K562 treated with DMSO at 1 percent for 48 hours (cell line): ENCODE results near the gene MDK. TPM values are rescaled to one million over a fixed set of nuclear protein-coding genes. Genes with fewer than 3 reads are reported as not detected.

Source experiments
- total RNA-seq: library from RNA; unstranded; fragments of 300-600 nt; gene quantifications from 2 replicates; pipeline ENCODE4 v1.2.3, GENCODE V29; 2022; ENCODE audit warnings: low replicate concordance; ENCODE audit errors: extremely low read depth

The MDK gene, protein sequence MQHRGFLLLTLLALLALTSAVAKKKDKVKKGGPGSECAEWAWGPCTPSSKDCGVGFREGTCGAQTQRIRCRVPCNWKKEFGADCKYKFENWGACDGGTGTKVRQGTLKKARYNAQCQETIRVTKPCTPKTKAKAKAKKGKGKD
- not detected in 2 replicates for total RNA-seq

GRCh38 chr11:46381048-46381818 is at the start of gene MDK:
MDK (plus strand) TSS chr11:46381669; CDS start chr11:46382058, 389 bp downstream.

DNA sequence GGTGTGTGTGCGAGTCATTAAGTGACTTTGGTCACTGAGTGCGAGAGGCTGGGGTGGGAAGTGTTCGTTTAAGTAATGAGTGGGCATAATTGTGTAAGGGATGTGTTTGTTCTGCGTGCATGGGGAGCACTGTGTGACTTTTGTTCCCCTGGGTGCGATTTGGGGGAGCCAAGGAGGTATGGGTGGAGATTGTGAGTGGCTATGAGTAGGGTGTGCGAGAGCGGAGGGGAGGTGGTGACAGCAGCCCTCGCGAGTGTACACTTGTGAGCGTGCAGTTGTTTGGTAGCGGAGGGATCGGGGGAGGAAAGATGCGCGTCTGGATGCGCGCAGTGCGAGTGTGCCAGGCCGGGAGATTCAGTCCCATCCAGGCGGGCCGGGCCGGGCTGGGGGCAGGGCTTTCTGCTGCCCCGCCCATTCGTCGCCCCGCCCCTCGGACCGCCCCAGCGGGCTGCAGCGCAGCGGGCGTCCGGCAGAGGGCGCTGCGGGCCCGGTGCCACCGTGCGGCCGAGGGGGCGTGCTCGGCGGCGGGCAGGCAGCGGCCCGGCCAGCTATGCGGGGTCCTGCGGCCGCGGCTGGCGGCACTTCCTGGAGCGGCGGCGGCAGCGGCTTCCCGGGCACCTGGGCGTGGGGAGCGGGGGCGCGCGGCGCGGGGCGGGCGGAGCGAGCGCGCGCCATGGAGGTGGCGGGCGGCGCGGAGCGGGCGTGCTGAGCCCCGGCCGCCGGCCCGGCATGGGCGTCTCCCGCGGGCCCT is 34.4 kb upstream of the MDK start, which contains the start of gene DGKZ:
Gene DGKZ, plus strand, starts transcription at position 578 of the 751 bp plus-strand sequence. CDS start 197 bp downstream, outside the sequence.

GRCh38 chr11:46391578-46392420 is 10.3 kb downstream of the MDK start, which contains the start of gene CHRM4:
CHRM4 (minus strand) TSS chr11:46391776; CDS start chr11:46386557, 5,219 bp downstream.

Other genes with a start within 250 kb of the MDK start
- not detected in 2 replicates for gene CREB3L1, start 104.0 kb upstream of the MDK start, total RNA-seq
- not detected in 2 replicates for gene DGKZ, start 34.2 kb upstream of the MDK start, total RNA-seq
- not detected in 2 replicates for gene CHRM4, start 10.1 kb downstream of the MDK start, total RNA-seq
- not detected in 2 replicates for gene AMBRA1, start 212.4 kb downstream of the MDK start, total RNA-seq
- gene HARBI1, start 235.6 kb downstream of the MDK start, total RNA-seq: not detected in 2 replicates
- gene ATG13, start 235.9 kb downstream of the MDK start, total RNA-seq: not detected in 2 replicates